HFF-Myc (cell line): ENCODE measurements around the gene C16orf96.

ENCODE experiments used
- DNase-seq: peaks from one replicate; pipeline ENCODE4 v3.0.0-alpha.2; 2011; ENCODE audit warnings: low read depth; ENCODE audit errors: extremely low read depth
- H3K4me3 ChIP-seq: replicated peaks from 2 replicates; pipeline ENCODE4 v1.5.1; 2011; ENCODE audit warnings: low read depth, mild to moderate bottlenecking, control low read depth, low read length
- TF ChIP-seq, protein P1 (sequence below): IDR thresholded peaks from 2 replicates; pipeline ENCODE4 v1.5.1; 2012; ENCODE audit warnings: mild to moderate bottlenecking, low read depth, low read length, control low read depth; ENCODE audit errors: missing control alignments

The C16orf96 gene

DNA sequence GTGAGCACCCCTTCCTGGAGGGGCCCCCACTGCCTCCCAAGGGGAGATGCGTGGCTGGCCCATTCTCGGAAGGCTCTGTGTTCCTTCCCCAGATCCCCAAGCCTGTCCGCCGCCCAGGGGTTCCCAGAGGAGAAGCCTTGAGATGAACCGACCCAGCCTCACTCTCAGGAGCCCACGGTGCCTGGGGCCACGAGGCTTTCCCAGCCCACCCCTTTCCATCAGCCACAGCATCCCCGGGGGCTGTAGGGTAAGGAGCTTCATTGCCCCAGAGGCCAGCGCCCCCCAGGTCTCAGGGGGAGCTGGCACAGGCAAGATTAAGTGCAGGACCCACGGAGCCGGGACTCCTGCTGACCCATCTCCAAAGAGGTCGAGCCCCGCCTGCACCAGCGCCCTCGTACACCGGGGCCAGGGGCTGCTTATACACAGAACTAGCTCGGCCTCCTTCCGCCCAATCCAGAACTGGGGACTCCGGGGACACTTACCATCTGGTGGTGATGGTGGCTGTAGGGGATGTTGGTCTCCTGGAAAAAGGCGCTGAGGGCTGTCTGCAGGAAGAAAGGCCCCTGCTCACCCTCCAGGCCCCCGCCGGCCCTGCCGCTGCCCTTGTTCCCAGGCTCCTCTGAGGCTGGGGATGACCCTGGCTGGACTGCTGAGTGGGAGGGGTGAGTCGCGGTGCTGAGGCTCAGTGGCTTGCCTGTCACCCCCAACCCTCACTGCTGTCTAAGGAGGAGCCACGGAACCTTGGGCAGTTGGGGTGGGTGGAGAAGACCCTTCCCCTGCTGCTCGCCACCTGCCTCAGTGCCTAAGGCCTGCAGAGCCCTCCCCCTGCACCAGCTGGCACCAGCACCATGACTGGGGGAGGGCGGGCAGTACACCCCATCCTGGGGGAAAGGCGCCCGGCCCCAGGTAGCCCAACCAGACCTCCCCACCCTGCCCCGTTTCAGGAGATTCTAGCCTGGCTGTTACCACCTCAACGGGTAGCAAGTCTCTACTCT lies 54.2 kb downstream of the C16orf96 start:
- TF ChIP-seq, protein P1, sequence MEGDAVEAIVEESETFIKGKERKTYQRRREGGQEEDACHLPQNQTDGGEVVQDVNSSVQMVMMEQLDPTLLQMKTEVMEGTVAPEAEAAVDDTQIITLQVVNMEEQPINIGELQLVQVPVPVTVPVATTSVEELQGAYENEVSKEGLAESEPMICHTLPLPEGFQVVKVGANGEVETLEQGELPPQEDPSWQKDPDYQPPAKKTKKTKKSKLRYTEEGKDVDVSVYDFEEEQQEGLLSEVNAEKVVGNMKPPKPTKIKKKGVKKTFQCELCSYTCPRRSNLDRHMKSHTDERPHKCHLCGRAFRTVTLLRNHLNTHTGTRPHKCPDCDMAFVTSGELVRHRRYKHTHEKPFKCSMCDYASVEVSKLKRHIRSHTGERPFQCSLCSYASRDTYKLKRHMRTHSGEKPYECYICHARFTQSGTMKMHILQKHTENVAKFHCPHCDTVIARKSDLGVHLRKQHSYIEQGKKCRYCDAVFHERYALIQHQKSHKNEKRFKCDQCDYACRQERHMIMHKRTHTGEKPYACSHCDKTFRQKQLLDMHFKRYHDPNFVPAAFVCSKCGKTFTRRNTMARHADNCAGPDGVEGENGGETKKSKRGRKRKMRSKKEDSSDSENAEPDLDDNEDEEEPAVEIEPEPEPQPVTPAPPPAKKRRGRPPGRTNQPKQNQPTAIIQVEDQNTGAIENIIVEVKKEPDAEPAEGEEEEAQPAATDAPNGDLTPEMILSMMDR = no peak
- no peak for DNase-seq
- H3K4me3 ChIP-seq = no peak overlapping the region

DNA sequence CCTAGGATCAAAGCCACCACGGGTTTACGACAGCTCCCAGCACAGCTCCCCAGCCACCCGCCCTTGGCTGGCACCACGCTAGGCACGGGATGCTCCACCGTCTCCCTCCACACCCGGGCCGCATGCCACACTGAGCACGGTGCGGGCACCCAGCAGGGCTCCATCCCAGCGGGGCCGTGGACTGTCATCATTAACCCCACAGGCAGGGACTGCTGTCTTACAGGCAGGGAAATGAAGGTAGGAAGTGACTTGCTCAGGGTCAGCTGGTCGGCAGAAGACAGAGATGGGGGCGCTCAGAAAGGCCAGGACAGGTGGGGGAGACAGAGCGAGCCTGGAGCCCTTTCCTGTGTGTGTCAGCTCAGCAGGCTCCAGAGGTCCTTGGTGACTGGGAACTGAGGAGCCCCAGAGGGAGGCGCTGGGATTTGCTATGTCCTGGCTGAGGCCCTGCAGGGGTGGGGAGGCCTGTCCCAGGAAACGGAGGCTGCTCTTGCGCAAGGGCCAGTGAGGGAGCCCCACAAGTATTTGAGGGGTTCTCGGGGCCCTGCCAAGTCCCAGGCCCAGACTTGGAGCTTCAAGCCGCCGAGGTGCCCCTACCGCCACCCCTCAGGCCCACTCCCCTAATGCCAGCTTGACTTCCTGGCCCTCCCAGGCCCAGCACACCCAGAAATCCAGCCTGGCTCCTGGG lies 55.3 kb downstream of the C16orf96 start:
- no peak for DNase-seq
- TF ChIP-seq, protein P1 = no peak

DNA sequence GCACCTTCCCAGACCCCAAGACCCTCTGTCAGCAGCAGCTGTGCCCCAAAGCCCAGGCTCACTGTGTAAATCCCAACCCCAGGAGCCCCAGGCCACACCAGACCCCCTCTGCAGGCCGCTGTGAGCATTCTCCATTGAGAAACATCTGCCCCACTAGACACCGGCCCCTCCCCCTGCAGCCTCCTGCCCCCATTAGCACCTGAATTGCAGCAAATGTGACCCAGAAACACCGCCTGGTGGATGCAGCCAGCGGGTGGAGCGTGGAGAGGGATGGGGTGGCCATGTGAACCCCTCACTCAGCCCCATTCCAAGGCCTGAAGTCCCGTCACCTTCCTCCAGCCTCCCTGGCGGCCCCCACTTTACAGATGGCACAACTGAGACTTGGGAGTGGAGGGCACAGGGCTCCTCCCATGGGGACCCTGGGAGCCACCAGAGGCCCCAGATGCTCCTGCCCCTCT lies 56.4 kb downstream of the C16orf96 start:
- no peak for DNase-seq
- TF ChIP-seq, protein P1 = peak; percentile 17
- H3K4me3 ChIP-seq = peak overlapping the region; percentile 71

More for the DNA sequence above, 55.3 kb downstream of the C16orf96 start:
- no peak overlapping the region for H3K4me3 ChIP-seq

DNA sequence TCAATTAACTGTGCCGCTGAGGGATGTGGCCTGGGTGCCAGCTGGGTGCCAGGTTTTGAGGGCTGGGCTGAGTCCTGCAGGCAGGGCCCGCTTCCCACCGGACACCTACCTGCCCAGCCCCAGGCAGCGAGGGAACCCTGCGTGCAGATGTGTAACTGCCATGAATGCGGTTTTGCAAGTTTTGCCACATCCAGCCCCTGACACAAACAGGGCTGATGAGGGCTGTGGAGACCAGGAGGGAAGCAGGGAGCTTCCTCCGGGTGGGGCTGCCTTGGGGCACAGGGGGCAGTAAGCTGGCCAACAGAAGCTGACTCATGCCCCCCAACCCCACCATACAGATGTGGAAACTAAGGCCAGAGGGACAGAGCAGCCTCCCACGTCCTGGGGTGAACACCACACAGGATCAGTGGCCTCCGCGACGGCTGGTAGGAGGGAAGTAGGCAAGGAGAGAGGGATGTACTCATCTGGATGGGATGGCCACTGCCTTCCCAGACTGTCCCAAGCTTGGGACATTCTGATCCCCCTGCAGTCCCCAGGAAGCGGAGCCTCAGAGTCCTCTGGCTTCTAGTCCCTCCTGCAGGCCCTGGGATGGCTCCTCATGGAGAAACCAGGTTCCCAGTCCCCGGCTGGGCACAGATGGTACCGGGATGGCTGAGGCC lies 57.0 kb downstream of the C16orf96 start:
- peak overlapping the region; percentile 71 for H3K4me3 ChIP-seq
- TF ChIP-seq, protein P1 = no peak
- no peak for DNase-seq

DNA sequence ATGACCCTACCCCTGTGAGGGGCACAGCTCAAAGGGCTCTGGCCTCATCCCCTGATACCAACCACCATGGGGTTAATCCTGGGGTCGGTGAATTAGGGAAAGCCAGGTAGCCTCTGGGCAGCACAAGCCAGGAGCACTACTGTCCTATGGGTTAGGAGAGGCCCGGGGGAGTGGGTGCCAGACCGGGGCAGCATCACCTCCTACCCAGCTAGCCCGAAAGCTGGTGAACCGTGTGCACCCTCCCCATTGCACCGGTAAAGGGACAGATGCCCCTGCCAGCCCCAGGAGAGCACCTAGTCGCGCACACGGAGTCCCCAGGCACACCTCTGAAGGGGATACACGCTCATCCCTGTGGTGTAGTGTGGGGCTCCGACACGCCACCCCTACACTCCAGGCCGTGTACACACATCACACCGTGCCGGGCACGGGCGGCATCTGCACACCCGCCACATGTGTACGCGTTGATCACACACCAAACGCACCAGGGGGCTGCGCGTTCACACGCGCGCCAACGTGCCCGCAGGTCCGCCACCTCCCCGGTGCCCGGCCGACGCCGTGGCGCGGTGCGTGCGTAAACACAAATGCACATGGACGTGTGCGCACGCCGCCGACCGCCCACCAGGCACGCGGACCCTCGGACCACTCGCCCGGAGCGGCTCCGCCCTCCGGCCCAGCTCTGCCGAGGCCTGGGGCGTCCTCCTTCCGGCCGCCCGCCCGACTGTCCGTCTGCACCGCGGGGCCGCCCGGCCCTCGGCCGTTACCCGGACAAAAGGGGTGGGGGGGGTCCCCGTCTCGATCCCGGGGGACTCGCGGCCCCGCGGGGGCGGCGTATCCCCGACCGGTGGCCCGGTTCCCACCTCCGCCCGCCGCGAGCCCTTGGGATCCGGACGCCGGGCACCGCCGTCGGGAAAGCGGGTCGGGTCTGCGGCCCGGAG lies 57.8 kb downstream of the C16orf96 start:
- peak overlapping the region; percentile 71 for H3K4me3 ChIP-seq
- TF ChIP-seq, protein P1 = no peak
- no peak for DNase-seq
